OCI-LY3 (cell line): Measurements from ENCODE around the gene RSRP1.

ENCODE experiments used
- CTCF ChIP-seq: fragments of 200-600, 300-600 bp; sonication (generic); IDR thresholded peaks from 2 replicates; pipeline ENCODE4 v1.5.1; 2014; ENCODE audit warnings: antibody characterized with exemption, low read length, low read depth
- EZH2phosphoT487 ChIP-seq: fragments of 200-600 bp; shearing (Covaris generic); IDR thresholded peaks from 2 replicates; pipeline ENCODE4 v1.6.1; 2018; ENCODE audit warnings: antibody characterized with exemption, mixed run types, low read depth

- TF ChIP-seq CTCF: no peak
- TF ChIP-seq EZH2phosphoT487: no peak
Observed at GRCh38 chr1:25209516-25209915, 37.7 kb downstream of the RSRP1 start.
